Right lobe of liver (tissue), 6 donors: Measurements from ENCODE around the gene SLC38A3. TPM values are rescaled to one million over a fixed set of nuclear protein-coding genes. Genes with fewer than 3 reads are reported as not detected.

ENCODE experiments used
- ATAC-seq, 4 donors: fragments of 200-7000 bp; cut with Tn5 transposase; one replicate each; pipeline ENCODE4 v1.9.1; 2020; ENCODE audit warnings: mild to moderate bottlenecking in 4 of 4, moderate library complexity in 4 of 4
- DNase-seq, 3 donors: peaks; one replicate each; pipeline ENCODE4 v3.0.0-alpha.2; 2020
- H3K27ac ChIP-seq, 3 donors: fragments of 200-600 bp; one replicate each; pipeline ENCODE4 v1.8.0; 2022
- H3K27me3 ChIP-seq, 2 donors: fragments of 200-600 bp; one replicate each; pipeline ENCODE4 v1.8.0; 2022
- H3K36me3 ChIP-seq, 4 donors: fragments of 200-600 bp; sonication (generic) in 1 of 4; one replicate each; pipeline versions ENCODE4 v1.5.1 to v1.8.0; 2017 to 2022; ENCODE audit warnings: control low read depth in 1 of 4
- H3K4me1 ChIP-seq, 4 donors: fragments of 200-600 bp; sonication (generic) in 1 of 4; one replicate each; pipeline versions ENCODE4 v1.5.1 to v1.8.0; 2017 to 2022; ENCODE audit warnings: control low read depth in 1 of 4
- H3K4me3 ChIP-seq, 3 donors: fragments of 200-600 bp; one replicate each; pipeline ENCODE4 v1.8.0; 2022
- H3K9me3 ChIP-seq, 4 donors: fragments of 200-600 bp; sonication (generic) in 1 of 4; one replicate each; pipeline versions ENCODE4 v1.5.1 to v1.8.0; 2017 to 2022; ENCODE audit warnings: control low read depth in 1 of 4
- CTCF ChIP-seq, 4 donors: fragments of 200-600 bp in 3 of 4; fragments of 450-650 bp in 1 of 4; IDR thresholded peaks; one replicate each; pipeline versions ENCODE4 v1.5.1 to v1.8.0; 2016 to 2022; ENCODE audit warnings: antibody characterized with exemption in 4 of 4, mild to moderate bottlenecking in 2 of 4
- POLR2A ChIP-seq: fragments of 450-650 bp; IDR thresholded peaks from one replicate; pipeline ENCODE4 v1.6.1; 2017; ENCODE audit warnings: antibody characterized with exemption, mild to moderate bottlenecking
- WGBS: methylation state at CpG from one replicate; pipeline ENCODE4 v1.1.6; 2018; ENCODE audit warnings: low coverage, low lambda C conversion rate; ENCODE audit not compliant: insufficient coverage; ENCODE audit errors: missing lambda C conversion rate; 5-methylcytosine and 5-hydroxymethylcytosine counted together
- intact Hi-C, 2 donors: fragments of 100-400 bp; cut with DNase I; formaldehyde crosslinking; loops; one replicate each; pipeline versions ENCODE4 v1.11.2 to v1.14.1; 2022
- total RNA-seq, 6 experiments: library from RNA; depleted of rRNA in 2 of 6; stranded (reverse); fragments of >200 nt in 2 of 6; fragmentation: NEBNext Ultra II Directional in 3 of 6; extraction: Animal tissue kit (Norgen Biotek cat#: 25700) in 3 of 6; gene quantifications; one replicate each; pipeline versions ENCODE4 v1.1.0 to v1.2.4, GENCODE V29; 2016 to 2023
- donor health status: DM: no; HTN: yes; CAD: no.
- donor health status: DM: no; HTN: no; CAD: no.
- donor health status: DM: no; HTN: no; CAD: no.
- donor health status: DM: no; HTN: yes; CAD: no.
- donor health status: DM: no; HTN: yes; CAD: no.

SLC38A3 gene
- total RNA-seq, 6 experiments from 2014 or later, result 77.7 to 311 (median 190) TPM

GRCh38 chr3:50230104-50230793 lies 25.2 kb downstream of the SLC38A3 start:
- Histone ChIP-seq H3K9me3 (no peaks in the 10 kb centered on the region), H3K36me3 (no peaks in the 10 kb centered on the region), H3K4me3 (no peak overlapping the region), H3K27ac (no peak overlapping the region), H3K4me1 (peaks cover 0 to 18% (median 0%) of the 10 kb centered on the region in 4 donors), H3K27me3 (no peaks in the 10 kb centered on the region)
- intact Hi-C loops, result no loop called here
- DNase-seq (no peak), ATAC-seq (no peak)
- TF ChIP-seq POLR2A, result no peak
- TF ChIP-seq CTCF (IDR thresholded peaks at IDR 0.05), result no peak
- 63% methylated on average over 2 of the region's 8 CpGs for WGBS

GRCh38 chr3:50230794-50231125 lies 25.7 kb downstream of the SLC38A3 start:
- H3K27ac ChIP-seq, result no peak overlapping the region
- H3K36me3 ChIP-seq, result no peaks in the 10 kb centered on the region
- WGBS, result 77% methylated on average over 3 of the region's 4 CpGs
- peaks cover 0 to 19% (median 0%) of the 10 kb centered on the region in 4 donors for H3K4me1 ChIP-seq
- DNase-seq, result no peak
- TF ChIP-seq CTCF (IDR thresholded peaks at IDR 0.05) (no peak), POLR2A (no peak)
- no peak for ATAC-seq
- no peaks in the 10 kb centered on the region for H3K27me3 ChIP-seq
- intact Hi-C loops, result no loop called here
- H3K4me3 ChIP-seq, result no peak overlapping the region
- no peaks in the 10 kb centered on the region for H3K9me3 ChIP-seq

- H3K27ac ChIP-seq, result no peak overlapping the region
- no peaks in the 10 kb centered on the region for H3K9me3 ChIP-seq
- intact Hi-C loops, result no loop called here
- H3K27me3 ChIP-seq, result no peaks in the 10 kb centered on the region
- ATAC-seq, result no peak
- peaks cover 0 to 11% (median 0%) of the 10 kb centered on the region in 4 donors for H3K4me1 ChIP-seq
- no peak overlapping the region for H3K4me3 ChIP-seq
- TF ChIP-seq POLR2A (no peak), CTCF (IDR thresholded peaks at IDR 0.05) (no peak)
- no peaks in the 10 kb centered on the region for H3K36me3 ChIP-seq
- DNase-seq, result no peak
- WGBS, result 66% methylated on average over 5 of the region's 5 CpGs
Measured at GRCh38 chr3:50231581-50231980, 26.5 kb downstream of the SLC38A3 start.

- no peak for ATAC-seq
- no peaks in the 10 kb centered on the region for H3K36me3 ChIP-seq
- 52% methylated on average over 2 of the region's 3 CpGs for WGBS
- DNase-seq, result no peak
- TF ChIP-seq POLR2A, result no peak
- H3K9me3 ChIP-seq, result no peaks in the 10 kb centered on the region
- intact Hi-C loops, result no loop called here
- no peak overlapping the region for H3K27ac ChIP-seq
- H3K4me1 ChIP-seq, result peaks cover 0 to 7% (median 0%) of the 10 kb centered on the region in 4 donors
- no peaks in the 10 kb centered on the region for H3K27me3 ChIP-seq
- no peak overlapping the region for H3K4me3 ChIP-seq
Measured at GRCh38 chr3:50232303-50232702, 27.2 kb downstream of the SLC38A3 start.

GRCh38 chr3:50233176-50233575 lies 28.1 kb downstream of the SLC38A3 start:
- H3K4me3 ChIP-seq, result no peak overlapping the region
- TF ChIP-seq CTCF (IDR thresholded peaks at IDR 0.05) (no peak), POLR2A (no peak)
- DNase-seq, result no peak
- no peaks in the 10 kb centered on the region for H3K9me3 ChIP-seq
- intact Hi-C loops, result no loop called here
- H3K4me1 ChIP-seq, result peaks cover 0 to 15% (median 3%) of the 10 kb centered on the region in 4 donors
- no peaks in the 10 kb centered on the region for H3K27me3 ChIP-seq
- WGBS, result 100% methylated on average over 1 of the region's 4 CpGs
- no peak for ATAC-seq
- H3K27ac ChIP-seq, result no peak overlapping the region
- no peaks in the 10 kb centered on the region for H3K36me3 ChIP-seq
